ENCODE results near the gene TMEM14C.

- no peak for TF ChIP-seq CTCF (IDR thresholded peaks at IDR 0.05)
- TF ChIP-seq POLR2A (IDR thresholded peaks at IDR 0.05) = no peak
Measured at GRCh38 chr6:10771371-10771894, 48.6 kb downstream of the TMEM14C start.

All from adrenal gland (tissue), 5 donors.